T-helper 2 cell treated with Interferon-gamma antibody and Interleukin-4, amounts not matched to agents 5 μg/mL and 100 μg/mL, for 36 hours (primary cell): ENCODE measurements around the gene IPO5.
"Not testable (repeated sequence)": the region's sequence is repeated elsewhere in the genome, so short reads cannot be mapped to it uniquely, and the experiment has no call there.

Experiments used
- DNase-seq: peaks from one replicate; pipeline ENCODE4 v3.0.0; 2021; ENCODE audit warnings: low spot score
- H3K27ac Mint-ChIP-seq: one replicate; pipeline ENCODE4 v1.8.0; 2021; ENCODE audit warnings: mild to moderate bottlenecking, mixed read lengths
- H3K27me3 Mint-ChIP-seq: one replicate; pipeline ENCODE4 v1.8.0; 2021; ENCODE audit warnings: low read depth, mixed read lengths
- H3K36me3 Mint-ChIP-seq: one replicate; pipeline ENCODE4 v1.8.0; 2021; ENCODE audit warnings: low read depth, mixed read lengths
- H3K4me1 Mint-ChIP-seq: one replicate; pipeline ENCODE4 v1.8.0; 2021; ENCODE audit warnings: low read depth, mixed read lengths
- H3K4me3 Mint-ChIP-seq: one replicate; pipeline ENCODE4 v1.8.0; 2022; ENCODE audit warnings: mild to moderate bottlenecking, moderate library complexity, mixed read lengths
- H3K9me3 Mint-ChIP-seq: one replicate; pipeline ENCODE4 v1.8.0; 2021; ENCODE audit warnings: mixed read lengths

The IPO5 gene

DNA sequence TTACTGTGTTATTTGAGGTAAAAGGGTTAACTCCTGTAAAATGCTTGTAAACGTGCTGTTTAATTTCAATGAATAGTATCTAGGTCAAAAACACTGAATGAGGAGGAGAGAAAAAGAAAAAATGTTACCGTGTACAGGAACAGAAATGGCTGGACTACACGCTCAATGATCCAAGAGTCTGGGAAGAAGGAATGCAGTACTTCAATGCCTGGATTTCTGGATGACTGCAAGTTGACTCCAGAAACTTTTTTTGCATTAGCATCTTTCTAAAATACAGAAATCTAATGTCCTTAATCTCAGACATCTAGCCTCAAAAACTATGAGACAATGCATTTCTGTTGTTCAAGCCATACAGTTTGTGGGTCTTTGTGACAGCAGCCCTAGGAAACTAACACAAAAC, 17.4 kb upstream of the IPO5 start:
- H3K27ac Mint-ChIP-seq: no peak overlapping the region
- H3K9me3 Mint-ChIP-seq: no peaks in the 10 kb centered on the region
- H3K27me3 Mint-ChIP-seq: peaks cover 3% of the 10 kb centered on the region

DNA sequence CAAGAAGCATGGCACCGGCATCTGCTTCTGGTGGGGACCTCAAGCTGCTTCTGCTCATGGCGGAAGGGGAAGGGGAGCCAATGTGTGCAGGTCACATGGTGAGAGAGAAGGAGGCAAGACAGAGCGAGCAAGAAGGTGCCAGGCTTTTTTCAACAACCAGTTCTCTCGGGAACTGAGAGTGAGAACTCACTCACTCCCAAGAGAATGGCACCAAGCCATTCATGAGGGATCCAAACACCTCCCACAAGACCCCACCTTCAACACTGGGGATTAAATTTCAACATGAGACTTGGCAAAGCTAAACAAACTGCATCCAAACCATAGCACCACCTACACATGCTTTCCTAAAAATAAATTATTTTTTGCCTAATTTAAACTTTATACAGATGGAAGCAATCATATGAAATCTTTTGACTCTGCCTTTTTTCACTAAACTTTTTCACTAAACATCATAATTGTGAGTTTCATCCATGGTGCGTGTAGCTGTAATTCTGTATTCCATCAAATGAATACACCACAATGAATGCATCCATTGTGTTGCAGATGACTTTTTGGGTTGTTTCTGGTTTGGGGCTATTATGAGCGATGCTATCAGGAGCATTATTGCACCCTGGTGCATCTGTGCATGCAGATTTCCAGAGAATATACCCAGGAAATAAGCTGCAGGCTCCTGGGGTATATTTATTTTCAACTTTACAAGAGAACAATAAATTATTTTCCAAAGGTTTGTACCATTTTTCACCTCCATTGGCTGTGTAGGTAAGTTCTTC, 14.6 kb upstream of the IPO5 start:
- Mint-ChIP-seq H3K9me3 (no peaks in the 10 kb centered on the region), H3K4me1 (no peaks in the 10 kb centered on the region), H3K27me3 (no peaks in the 10 kb centered on the region), H3K4me3 (no peak overlapping the region), H3K36me3 (no peaks in the 10 kb centered on the region), H3K27ac (no peak overlapping the region)
- DNase-seq: no peak

More for the DNA sequence above, 17.4 kb upstream of the IPO5 start:
- H3K36me3 Mint-ChIP-seq: no peaks in the 10 kb centered on the region
- no peaks in the 10 kb centered on the region for H3K4me1 Mint-ChIP-seq
- no peak for DNase-seq
- H3K4me3 Mint-ChIP-seq: no peak overlapping the region

- no peak overlapping the region for H3K4me3 Mint-ChIP-seq
- H3K27ac Mint-ChIP-seq: no peak overlapping the region
- H3K9me3 Mint-ChIP-seq: no peaks in the 10 kb centered on the region
- H3K36me3 Mint-ChIP-seq: no peaks in the 10 kb centered on the region
- no peak for DNase-seq
- no peaks in the 10 kb centered on the region for H3K4me1 Mint-ChIP-seq
- H3K27me3 Mint-ChIP-seq: no peaks in the 10 kb centered on the region
These were observed 9.0 kb upstream of the IPO5 start for GRCh38 chr13:97944396-97945029.

DNA sequence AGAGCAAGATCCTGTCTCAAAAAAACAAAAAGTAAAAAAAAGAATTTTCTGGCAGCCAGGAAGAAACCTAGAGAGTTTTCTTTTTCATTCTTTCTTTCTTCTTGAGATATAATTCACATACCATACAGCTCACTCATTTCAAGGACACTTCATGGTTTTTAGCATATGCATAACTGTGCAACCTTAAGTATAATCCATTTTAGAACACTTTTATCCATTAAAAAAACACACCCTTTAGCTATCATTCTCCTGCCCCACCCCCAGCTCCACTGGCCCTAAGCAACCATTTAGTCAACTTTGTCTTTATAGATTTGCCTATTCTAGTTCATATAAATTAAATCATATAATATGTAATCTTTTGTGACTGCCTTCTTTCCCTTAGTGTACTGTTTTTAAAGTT, 8.1 kb upstream of the IPO5 start:
- no peaks in the 10 kb centered on the region for H3K4me1 Mint-ChIP-seq
- DNase-seq: no peak
- H3K27ac Mint-ChIP-seq: no peak overlapping the region
- H3K36me3 Mint-ChIP-seq: no peaks in the 10 kb centered on the region
- H3K27me3 Mint-ChIP-seq: no peaks in the 10 kb centered on the region
- peaks cover 3% of the 10 kb centered on the region for H3K9me3 Mint-ChIP-seq
- no peak overlapping the region for H3K4me3 Mint-ChIP-seq

- Mint-ChIP-seq H3K27me3 (no peaks in the 10 kb centered on the region), H3K4me3 (no peak overlapping the region), H3K4me1 (no peaks in the 10 kb centered on the region), H3K9me3 (peaks cover 4% of the 10 kb centered on the region), H3K27ac (no peak overlapping the region), H3K36me3 (no peaks in the 10 kb centered on the region)
- no peak for DNase-seq
These were observed 7.6 kb upstream of the IPO5 start for GRCh38 chr13:97945792-97946419.

DNA sequence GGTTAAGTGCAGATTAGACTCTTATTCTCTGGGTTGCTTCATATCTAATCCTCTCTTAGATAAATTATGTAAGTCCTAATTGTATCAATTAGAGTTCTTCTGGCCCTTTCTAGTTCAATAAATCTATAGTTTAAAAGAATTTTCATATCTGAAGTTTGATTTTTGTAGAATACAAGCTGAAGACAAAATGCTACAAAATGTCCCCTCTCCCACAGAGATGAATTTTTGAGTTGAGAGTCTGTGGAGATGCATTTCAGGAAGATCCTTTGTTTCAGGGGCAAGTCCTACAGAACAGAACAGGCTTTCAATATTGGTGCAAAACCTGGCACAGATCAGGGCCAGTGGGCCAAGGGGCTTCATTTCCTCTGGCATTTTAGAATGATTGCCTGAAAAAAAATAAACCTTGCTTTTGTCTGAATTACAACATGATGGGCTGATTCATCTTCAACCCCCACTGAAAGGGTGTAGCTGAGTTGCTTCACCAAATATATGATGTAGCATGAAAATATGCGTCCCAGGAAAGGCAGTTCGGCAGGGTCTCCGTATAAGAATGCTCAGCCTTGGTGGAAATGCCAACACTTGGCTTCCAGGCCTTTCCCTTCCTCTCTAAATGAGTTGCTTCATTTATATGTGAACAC, 6.4 kb upstream of the IPO5 start:
- peaks cover 4% of the 10 kb centered on the region for H3K9me3 Mint-ChIP-seq
- no peaks in the 10 kb centered on the region for H3K4me1 Mint-ChIP-seq
- no peaks in the 10 kb centered on the region for H3K27me3 Mint-ChIP-seq
- H3K4me3 Mint-ChIP-seq: no peak overlapping the region
- no peak for DNase-seq
- no peak overlapping the region for H3K27ac Mint-ChIP-seq
- no peaks in the 10 kb centered on the region for H3K36me3 Mint-ChIP-seq

DNA sequence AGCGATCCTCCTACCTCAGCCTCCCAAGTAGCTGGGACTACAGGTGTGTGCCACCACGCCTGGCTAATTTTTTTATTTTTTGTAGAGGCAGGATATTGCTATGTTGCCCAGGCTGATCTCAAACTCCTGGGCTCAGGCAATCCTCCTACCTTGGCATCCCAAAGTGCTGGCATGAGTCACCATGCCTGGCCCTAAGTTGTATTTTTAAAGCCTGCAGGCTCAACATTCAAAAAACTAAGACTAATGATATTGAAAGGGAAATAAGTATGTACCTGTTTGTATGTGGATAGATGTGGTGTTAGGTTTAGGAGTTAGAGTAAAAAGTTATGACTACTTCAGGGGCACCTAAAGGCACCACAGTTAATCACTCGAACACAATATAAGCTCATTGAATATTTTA, 5.4 kb upstream of the IPO5 start:
- no peaks in the 10 kb centered on the region for H3K4me1 Mint-ChIP-seq
- no peaks in the 10 kb centered on the region for H3K27me3 Mint-ChIP-seq
- H3K9me3 Mint-ChIP-seq: peaks cover 4% of the 10 kb centered on the region
- H3K27ac Mint-ChIP-seq: no peak overlapping the region
- H3K4me3 Mint-ChIP-seq: no peak overlapping the region
- DNase-seq: no peak
- H3K36me3 Mint-ChIP-seq: no peaks in the 10 kb centered on the region

DNA sequence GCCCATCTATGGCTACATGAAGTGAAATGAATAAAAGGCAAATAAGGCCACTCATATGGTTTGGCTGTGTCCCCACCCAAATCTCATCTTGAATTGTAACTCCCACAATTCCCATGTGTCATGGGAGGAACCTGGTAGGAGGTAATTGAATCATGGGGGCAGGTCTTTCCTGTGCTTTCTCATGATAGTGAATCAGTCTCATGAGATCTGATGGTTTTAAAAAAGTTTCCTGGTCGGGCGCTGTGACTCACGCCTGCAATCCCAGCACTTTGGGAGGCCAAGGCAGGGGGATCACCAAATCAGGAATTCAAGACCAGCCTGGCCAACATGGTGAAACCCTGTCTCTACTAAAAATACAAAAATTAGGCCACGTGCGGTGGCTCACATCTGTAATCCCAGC, 4.2 kb upstream of the IPO5 start:
- not testable (repeated sequence) for H3K4me3 Mint-ChIP-seq, H3K36me3 Mint-ChIP-seq, H3K27ac Mint-ChIP-seq, H3K4me1 Mint-ChIP-seq, H3K27me3 Mint-ChIP-seq, H3K9me3 Mint-ChIP-seq, DNase-seq

DNA sequence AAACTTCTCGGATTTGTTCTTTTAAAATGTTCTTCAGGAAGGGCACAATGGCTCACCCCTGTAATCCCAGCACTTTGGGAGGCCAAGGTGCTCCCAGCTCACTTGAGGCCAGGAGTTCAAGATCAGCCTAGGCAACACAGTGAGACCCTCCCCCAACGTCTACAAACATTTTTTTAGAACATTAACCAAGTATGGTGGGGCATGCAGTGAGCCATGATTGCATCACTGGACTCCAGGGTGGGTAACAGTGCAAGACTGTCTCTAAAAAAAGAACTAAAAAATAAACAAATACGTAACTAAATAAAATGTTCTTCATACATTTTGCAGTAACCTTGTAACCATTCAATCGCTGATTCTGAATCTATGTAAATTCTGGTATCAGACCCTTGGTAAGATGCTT, 2.1 kb upstream of the IPO5 start:
- no peak overlapping the region for H3K4me3 Mint-ChIP-seq
- peaks cover 4% of the 10 kb centered on the region for H3K9me3 Mint-ChIP-seq
- no peak overlapping the region for H3K27ac Mint-ChIP-seq
- H3K36me3 Mint-ChIP-seq: no peaks in the 10 kb centered on the region
- no peaks in the 10 kb centered on the region for H3K4me1 Mint-ChIP-seq
- no peaks in the 10 kb centered on the region for H3K27me3 Mint-ChIP-seq
- DNase-seq: no peak

DNA sequence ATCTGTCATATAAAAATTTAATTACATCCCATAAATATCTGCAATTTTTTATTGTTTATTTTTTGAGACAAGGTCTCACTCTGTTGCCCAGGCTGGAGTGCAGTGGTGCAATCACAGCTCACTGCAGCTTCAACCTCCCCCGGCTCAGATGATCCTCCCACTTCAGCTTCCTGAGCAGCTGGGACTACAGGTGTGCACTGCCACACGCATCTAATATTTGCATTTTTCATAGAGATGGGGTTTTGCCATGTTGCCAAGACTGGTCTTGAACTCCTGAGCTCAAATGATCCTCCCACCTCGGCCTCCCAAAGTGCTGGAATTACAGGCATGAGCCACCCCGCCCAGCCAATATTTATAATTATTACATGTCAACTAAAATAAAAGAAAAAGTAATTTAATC, 644 bp upstream of the IPO5 start:
- not testable (repeated sequence) for H3K4me1 Mint-ChIP-seq, H3K27ac Mint-ChIP-seq, H3K4me3 Mint-ChIP-seq, DNase-seq, H3K9me3 Mint-ChIP-seq, H3K27me3 Mint-ChIP-seq, H3K36me3 Mint-ChIP-seq

- H3K9me3 Mint-ChIP-seq: no peaks in the 10 kb centered on the region
- H3K27ac Mint-ChIP-seq: no peak overlapping the region
- H3K27me3 Mint-ChIP-seq: peaks cover 10% of the 10 kb centered on the region
- H3K4me3 Mint-ChIP-seq: no peak overlapping the region
- no peaks in the 10 kb centered on the region for H3K36me3 Mint-ChIP-seq
- no peak for DNase-seq
- no peaks in the 10 kb centered on the region for H3K4me1 Mint-ChIP-seq
These were observed 7.9 kb downstream of the IPO5 start for GRCh38 chr13:97961340-97961739.

GRCh38 chr13:97962887-97963286, 9.4 kb downstream of the IPO5 start:
- Mint-ChIP-seq H3K9me3 (no peaks in the 10 kb centered on the region), H3K27me3 (peaks cover 18% of the 10 kb centered on the region), H3K4me1 (no peaks in the 10 kb centered on the region), H3K4me3 (no peak overlapping the region), H3K27ac (no peak overlapping the region), H3K36me3 (no peaks in the 10 kb centered on the region)
- no peak for DNase-seq

- no peak for DNase-seq
- H3K36me3 Mint-ChIP-seq: no peaks in the 10 kb centered on the region
- no peaks in the 10 kb centered on the region for H3K4me1 Mint-ChIP-seq
- H3K27me3 Mint-ChIP-seq: peaks cover 35% of the 10 kb centered on the region
- no peak overlapping the region for H3K27ac Mint-ChIP-seq
- no peak overlapping the region for H3K4me3 Mint-ChIP-seq
- no peaks in the 10 kb centered on the region for H3K9me3 Mint-ChIP-seq
These were observed 13.8 kb downstream of the IPO5 start for GRCh38 chr13:97967226-97967625.

DNA sequence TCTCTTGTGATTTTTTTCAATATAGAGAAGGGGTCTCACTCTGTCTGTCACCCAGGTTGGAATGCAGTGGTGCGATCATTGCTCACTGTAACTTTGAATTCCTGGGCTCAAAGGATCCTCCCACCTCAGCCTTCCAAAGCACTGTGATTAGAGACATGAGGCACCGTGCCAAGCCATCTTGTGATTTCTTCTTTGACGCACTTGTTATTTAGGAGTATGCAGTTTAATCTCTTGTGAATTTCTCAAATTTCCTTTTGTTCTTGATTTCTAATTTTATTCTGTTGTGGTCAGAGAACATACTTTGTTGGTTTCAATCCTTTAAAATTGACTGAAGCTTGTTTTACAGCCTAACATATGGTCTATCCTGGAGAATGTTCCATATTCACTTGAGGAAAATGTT, 14.5 kb downstream of the IPO5 start:
- no peaks in the 10 kb centered on the region for H3K36me3 Mint-ChIP-seq
- no peak overlapping the region for H3K27ac Mint-ChIP-seq
- no peak overlapping the region for H3K4me3 Mint-ChIP-seq
- DNase-seq: no peak
- H3K4me1 Mint-ChIP-seq: no peaks in the 10 kb centered on the region
- no peaks in the 10 kb centered on the region for H3K9me3 Mint-ChIP-seq
- peaks cover 37% of the 10 kb centered on the region for H3K27me3 Mint-ChIP-seq
